GM10266 (cell line): ENCODE results near the gene HSBP1.

Source experiments
- DNase-seq: peaks from one replicate; pipeline ENCODE4 v3.0.0; 2012; ENCODE audit errors: extremely low spot score
- CTCF ChIP-seq: IDR thresholded peaks from 2 replicates; pipeline ENCODE4 v1.5.1; 2012; ENCODE audit warnings: mild to moderate bottlenecking, low read depth; ENCODE audit not compliant: control insufficient read depth, insufficient read depth; ENCODE audit errors: missing control alignments

HSBP1 gene

GRCh38 chr16:83839561-83839960 lies 31.8 kb downstream of the HSBP1 start:
- DNase-seq: no peak
- no peak for TF ChIP-seq CTCF

GRCh38 chr16:83840060-83840617 lies 32.4 kb downstream of the HSBP1 start:
- TF ChIP-seq CTCF: no peak
- DNase-seq: no peak

GRCh38 chr16:83842291-83842690 lies 34.5 kb downstream of the HSBP1 start:
- DNase-seq: no peak
- no peak for TF ChIP-seq CTCF

- TF ChIP-seq CTCF: no peak
- DNase-seq: no peak
These were observed 35.2 kb downstream of the HSBP1 start for GRCh38 chr16:83842756-83843507.

- DNase-seq: no peak
These were observed 35.9 kb downstream of the HSBP1 start for GRCh38 chr16:83843657-83844056.

GRCh38 chr16:83845263-83845662 lies 37.5 kb downstream of the HSBP1 start:
- no peak for DNase-seq
- TF ChIP-seq CTCF: no peak

More at GRCh38 chr16:83843657-83844056, 35.9 kb downstream of the HSBP1 start:
- TF ChIP-seq CTCF: no peak
